ENCODE results near the gene LAMC3.

LAMC3 gene

DNA sequence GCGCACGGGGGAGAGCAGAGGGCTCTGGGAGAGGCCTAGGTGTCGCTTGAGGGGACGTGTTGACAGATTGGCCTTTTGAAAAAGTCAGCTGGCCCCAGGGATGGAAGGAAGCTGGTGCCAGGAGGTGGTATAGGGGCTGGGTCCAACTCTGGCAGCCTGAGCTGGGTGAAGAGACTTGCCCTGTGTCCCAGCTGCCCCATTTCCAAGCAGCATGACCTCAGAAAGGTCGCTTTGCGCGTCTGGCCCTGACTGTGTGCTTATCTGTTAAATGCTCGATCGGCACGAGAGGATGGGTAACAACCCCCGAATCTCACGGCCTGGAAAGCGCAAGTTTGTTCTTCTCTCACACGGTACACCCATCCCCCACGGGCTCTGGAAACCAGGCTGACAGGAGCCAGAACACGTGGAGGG, 31.2 kb upstream of the LAMC3 start:
- no peak overlapping the region for H3K4me3 ChIP-seq (ENCODE audit: low read depth, low read length)
- TF ChIP-seq, protein P1, sequence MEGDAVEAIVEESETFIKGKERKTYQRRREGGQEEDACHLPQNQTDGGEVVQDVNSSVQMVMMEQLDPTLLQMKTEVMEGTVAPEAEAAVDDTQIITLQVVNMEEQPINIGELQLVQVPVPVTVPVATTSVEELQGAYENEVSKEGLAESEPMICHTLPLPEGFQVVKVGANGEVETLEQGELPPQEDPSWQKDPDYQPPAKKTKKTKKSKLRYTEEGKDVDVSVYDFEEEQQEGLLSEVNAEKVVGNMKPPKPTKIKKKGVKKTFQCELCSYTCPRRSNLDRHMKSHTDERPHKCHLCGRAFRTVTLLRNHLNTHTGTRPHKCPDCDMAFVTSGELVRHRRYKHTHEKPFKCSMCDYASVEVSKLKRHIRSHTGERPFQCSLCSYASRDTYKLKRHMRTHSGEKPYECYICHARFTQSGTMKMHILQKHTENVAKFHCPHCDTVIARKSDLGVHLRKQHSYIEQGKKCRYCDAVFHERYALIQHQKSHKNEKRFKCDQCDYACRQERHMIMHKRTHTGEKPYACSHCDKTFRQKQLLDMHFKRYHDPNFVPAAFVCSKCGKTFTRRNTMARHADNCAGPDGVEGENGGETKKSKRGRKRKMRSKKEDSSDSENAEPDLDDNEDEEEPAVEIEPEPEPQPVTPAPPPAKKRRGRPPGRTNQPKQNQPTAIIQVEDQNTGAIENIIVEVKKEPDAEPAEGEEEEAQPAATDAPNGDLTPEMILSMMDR (IDR thresholded peaks at IDR 0.05; ENCODE audit: control insufficient read depth, extremely low read depth, insufficient read depth): no peak
- DNase-seq (ENCODE audit: low read depth): no peak

DNA sequence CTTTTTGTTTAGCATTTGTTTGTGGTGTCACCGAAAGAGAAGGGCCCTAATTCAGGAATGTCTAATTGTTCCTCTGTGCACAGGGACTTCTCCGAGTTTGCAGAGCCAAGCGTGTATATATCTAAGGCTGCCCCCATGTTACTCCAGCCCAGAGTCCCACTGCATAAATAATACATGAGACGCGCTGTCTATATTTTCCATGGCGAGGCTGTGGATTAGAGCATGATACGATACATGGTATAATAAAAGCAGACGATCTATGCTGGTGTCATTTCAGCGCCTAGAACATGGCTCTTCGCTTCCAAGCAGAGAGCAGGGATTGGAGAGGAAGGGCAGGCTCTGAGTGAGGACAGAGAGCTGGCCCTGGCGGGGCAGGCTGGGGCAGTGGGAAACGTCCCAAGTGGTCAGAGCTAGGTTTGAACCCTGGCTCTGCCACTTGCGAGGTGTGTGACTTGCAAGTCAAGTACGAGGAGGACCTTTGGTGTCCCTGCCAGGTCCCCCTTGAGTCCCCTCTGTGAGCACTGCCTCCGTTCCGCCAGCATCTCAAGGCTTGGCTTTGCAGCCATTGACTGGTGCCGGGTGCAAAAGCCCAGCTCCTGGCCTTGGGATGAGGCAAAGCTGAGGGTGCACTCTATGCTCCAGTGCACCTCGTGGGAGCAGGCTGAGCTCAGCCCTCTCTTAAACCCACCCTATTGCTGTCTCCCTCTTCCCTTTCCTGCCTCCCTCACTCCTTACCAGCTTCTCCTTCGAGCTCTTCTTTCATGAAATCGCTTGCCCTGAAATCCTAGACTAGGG, 29.2 kb upstream of the LAMC3 start:
- no peak overlapping the region for H3K4me3 ChIP-seq (ENCODE audit: low read depth, low read length)
- TF ChIP-seq, protein P1 (IDR thresholded peaks at IDR 0.05; ENCODE audit: control insufficient read depth, extremely low read depth, insufficient read depth): no peak
- no peak for DNase-seq (ENCODE audit: low read depth)

DNA sequence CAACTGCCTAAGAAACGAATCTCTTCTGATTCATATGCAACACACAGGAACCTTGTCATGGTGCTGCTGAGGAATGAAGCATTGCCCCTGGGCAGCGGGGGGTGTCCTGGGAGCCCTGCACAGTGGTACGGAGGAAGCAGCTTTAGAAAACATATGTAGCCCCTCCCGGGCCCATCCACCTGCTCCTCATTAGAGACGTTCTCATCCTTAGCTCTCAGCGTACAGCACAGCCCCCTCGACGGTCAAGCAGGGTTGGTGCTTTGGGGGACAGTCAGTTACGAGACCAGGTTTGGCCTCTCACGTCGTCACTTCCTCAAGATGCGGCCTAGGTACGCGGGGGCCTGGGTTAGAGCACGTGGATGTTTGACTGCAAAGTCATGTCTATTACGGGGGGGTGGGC, 28.4 kb upstream of the LAMC3 start:
- no peak for DNase-seq (ENCODE audit: low read depth)
- H3K4me3 ChIP-seq (ENCODE audit: low read depth, low read length): no peak overlapping the region
- TF ChIP-seq, protein P1 (IDR thresholded peaks at IDR 0.05; ENCODE audit: control insufficient read depth, extremely low read depth, insufficient read depth): no peak

DNA sequence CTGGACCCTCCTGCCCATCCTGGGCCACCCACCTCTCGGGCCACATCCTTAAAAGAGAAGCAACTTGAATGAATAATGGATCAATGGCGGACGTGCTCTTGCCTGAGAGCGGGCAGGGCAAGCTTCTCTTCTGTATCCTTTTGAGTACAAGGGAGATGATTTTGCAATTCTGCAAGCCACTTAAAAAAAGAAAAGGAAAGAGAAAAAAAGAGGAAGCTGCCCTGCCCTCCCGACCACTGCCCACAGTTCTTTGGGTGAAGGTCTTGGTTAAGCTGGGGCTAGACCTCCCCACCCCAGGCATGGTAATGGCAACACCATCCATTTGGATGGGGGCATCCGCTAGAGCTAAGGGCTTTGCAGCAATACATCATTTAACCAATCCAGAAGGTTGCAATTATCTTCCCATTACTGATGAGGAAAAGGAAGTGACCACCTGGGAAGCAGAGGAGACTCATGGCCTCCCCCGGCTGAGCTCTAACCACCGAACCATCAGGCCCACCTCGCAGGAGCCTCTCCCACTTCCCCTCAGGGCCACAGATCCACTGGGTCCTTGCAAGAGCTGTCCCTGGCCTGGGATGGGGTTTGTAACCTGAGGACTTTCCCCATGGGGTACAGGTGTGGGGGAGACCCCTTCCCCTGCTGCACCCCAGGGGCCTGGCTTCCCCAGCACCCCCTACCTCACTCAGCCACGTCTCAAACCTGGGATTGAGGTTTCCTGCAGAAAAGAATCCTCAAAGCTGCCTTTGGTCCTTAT, 27.8 kb upstream of the LAMC3 start:
- no peak overlapping the region for H3K4me3 ChIP-seq (ENCODE audit: low read depth, low read length)
- TF ChIP-seq, protein P1 (IDR thresholded peaks at IDR 0.05; ENCODE audit: control insufficient read depth, extremely low read depth, insufficient read depth): no peak
- no peak for DNase-seq (ENCODE audit: low read depth)

DNA sequence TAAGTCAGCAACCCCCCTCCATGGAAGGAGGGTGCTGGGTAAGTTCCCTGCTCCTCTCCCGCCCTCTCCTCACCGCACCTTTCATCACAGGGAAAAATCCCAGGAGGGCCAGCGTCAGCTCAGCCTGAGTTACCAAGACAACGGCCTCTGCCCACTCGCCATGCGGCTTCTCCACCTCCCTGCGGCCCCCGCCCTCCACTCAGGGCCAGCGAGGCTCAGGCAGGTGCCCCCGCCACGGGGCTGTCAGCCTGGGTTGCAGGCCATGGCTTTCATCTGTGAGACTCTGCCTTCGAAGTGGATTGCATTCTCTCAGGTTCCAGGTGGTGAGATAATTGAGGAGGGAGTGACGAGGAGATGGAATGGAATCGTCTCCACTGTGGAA, 27.2 kb upstream of the LAMC3 start:
- no peak overlapping the region for H3K4me3 ChIP-seq (ENCODE audit: low read depth, low read length)
- TF ChIP-seq, protein P1 (IDR thresholded peaks at IDR 0.05; ENCODE audit: control insufficient read depth, extremely low read depth, insufficient read depth): no peak
- DNase-seq (ENCODE audit: low read depth): no peak

DNA sequence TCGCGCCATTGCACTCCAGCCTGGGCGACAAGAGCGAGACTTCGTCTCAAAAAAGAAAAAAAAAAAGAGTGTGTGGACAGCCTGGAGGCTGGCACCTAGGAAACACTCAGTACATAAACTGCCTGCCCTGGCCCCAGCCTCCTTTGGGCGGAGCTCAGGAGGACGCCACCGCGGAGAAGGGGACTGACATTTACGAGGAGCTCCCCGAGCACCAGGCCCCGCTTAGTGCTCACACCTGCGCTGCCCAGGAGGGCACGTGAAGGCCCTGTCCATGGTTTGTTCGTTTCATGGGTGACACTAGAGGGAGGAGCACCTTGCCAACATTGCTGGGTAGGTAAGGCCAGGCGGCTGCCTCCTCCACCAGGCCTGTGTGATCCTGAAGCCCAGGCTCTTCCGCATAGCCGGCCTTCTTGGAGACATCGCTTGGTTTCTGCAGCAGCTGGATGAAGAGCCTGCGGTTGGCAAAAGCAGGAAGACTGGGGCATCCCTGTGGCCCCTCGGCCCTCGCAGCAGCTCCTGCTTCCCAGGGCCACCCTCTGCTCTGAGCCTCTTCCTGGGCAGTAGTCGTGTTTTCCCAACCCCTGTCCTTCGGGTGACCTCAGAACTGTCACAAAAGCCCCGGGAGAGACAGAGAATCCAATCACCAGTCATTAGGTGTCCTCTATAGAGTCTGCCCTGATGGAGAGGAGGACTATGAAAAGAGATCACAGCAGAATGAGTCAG, 26.2 kb upstream of the LAMC3 start:
- TF ChIP-seq, protein P1 (IDR thresholded peaks at IDR 0.05; ENCODE audit: control insufficient read depth, extremely low read depth, insufficient read depth): no peak
- no peak for DNase-seq (ENCODE audit: low read depth)
- H3K4me3 ChIP-seq (ENCODE audit: low read depth, low read length): no peak overlapping the region
